DMS79 (cell line): ENCODE data around the gene C2CD5.
A peak's percentile ranks its signal among the peaks of the same experiment; 100 is the strongest.
"Not testable (repeated sequence)": the region's sequence is repeated elsewhere in the genome, so short reads cannot be mapped to it uniquely, and the experiment has no call there.

Source experiments
- DNase-seq: peaks from one replicate; lab custom pipeline; 2025; lab: John Stamatoyannopoulos, UW

Gene C2CD5

GRCh38 chr12:22476133-22476532, 68.2 kb downstream of the C2CD5 start:
- DNase-seq = no peak

DNA sequence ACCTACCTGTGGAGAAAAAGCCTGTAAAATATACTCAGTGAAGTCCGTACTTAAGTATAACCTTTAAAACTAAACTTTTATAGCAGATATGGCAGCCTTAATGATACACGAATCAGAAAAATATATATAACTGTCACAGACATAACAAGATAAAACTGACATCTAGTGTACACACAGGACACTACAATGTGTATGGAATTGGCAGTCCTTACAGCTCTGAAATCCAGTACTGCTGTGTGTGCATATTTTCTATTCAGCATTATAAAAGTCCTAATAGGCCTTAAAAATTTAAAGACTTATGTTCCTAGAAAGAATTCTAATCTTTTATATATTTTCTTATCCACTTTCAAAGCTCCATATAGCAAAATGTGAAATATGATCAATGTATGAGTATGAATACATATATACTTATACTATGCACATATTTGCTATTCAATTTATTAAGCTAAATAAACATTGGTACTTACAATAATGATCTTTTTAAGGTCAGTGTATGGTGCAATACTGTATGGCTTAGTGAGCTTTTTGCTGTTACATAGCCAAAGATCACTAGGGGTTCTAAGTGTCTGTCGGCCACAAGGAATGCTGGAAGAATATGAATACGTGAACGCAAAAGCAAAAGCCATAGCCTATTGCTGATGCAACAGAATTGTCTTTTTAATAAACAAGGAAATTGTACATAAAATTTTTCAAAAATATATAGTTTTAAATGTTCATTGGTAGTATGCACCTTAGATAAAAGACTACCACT, 69.2 kb downstream of the C2CD5 start:
- DNase-seq = no peak

GRCh38 chr12:22473212-22473611, 71.1 kb downstream of the C2CD5 start:
- DNase-seq = no peak

DNA sequence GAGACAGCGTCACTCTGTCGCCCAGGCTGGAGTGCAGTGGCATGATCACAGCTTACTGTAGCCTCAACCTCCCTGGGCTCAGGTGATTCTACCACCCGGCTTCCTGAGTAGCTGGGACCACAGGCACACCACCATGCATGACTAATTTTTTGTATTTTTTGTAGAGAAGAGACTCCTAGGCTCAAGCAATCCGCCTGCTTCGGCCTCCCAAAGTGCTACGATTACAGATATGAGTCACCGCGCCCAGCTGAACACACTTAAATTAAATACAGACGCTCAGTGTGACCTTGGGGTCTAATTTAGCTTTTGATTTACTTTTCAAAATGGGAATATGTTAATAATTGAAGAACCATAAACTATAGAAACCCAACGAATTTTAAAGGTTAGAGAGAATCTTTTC, 77.2 kb downstream of the C2CD5 start:
- no peak for DNase-seq

DNA sequence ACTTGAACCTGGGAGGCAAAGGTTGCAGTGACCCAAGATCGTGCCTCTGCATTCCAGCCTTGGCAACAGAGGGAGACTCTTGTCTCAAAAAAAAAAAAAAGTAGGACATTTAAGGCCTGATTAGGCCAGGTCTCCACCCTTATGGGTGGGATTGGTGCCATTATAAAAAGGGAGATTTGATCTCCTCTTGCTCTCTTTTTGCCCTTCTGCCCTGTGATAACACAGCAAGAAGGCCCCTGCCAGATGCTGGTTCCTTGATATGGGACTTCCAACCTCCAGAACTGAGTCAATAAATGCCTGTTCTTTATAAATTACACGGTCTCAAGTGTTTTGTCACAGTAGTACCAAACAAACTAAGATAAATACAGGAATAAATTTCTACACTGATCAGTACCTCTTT, 81.0 kb downstream of the C2CD5 start:
- DNase-seq = no peak

DNA sequence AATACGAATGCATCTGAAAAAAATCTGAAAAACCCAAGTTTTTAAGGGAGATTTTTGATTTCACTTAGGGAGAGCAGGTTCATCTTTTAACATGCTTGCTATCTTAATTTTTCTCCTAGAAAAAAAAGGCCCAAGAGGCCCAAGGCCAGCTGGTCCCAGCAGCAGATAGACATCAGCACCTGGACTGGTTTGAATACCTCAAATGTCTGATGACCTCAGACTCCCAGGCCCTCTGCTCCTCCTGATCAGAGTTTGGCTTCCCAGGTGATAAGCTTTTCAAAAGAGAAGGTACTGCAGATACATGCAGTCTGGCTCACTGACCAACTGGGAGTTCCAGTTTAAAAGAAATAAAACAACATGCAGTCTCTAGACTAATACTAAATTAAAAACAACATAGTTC, 82.6 kb downstream of the C2CD5 start:
- DNase-seq = no peak

GRCh38 chr12:22459838-22460490, 84.4 kb downstream of the C2CD5 start:
- no peak for DNase-seq

DNA sequence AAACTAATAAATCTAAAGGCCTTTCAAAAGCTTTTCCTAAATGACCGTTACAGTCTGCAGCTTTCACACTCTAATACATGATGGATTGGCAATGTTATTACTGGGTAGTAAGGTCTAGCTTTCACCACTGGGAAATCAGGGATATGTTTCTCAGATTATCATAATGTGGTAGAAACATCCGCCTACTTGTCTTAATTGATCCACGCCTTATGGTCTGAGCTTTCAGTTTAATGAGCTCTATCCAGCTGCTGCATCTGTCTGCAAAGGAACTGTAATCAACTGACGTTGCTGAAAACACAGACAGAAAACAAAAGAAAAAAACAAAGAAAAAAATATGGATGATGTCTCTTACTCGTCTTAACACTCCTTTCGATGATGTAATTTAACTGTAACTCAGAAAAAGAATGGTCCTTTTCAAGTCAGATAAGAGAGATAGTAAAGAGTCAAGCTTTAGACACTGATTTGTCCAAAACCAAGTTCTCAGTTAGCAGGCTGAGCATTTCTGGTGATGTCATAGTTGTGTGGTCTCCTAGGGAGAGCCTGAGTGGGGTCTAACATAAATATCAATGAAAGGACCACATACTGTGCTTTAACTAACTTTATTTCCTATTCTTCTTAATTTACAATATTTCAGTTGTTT, 85.9 kb downstream of the C2CD5 start:
- no peak for DNase-seq

- DNase-seq = no peak
These were observed 87.3 kb downstream of the C2CD5 start for GRCh38 chr12:22457085-22457484.

DNA sequence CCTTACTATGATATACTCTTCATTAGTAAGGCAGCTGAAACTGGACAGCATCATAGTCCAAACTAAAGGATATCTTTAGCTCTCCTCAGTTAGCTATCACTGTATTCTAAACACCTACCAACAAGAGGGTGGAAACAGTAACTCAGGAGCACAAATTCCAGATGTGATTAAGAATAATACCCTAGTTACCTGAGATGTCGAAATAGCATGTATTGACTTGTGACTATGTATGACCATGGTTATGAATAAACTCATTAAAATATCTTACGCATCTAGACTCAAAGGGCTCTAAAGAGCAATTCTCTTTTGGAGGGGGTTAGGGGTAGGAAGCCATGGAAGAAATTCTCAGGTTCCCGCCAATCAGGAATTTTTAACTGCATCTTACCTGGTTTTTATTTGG, 90.8 kb downstream of the C2CD5 start:
- no peak for DNase-seq

DNA sequence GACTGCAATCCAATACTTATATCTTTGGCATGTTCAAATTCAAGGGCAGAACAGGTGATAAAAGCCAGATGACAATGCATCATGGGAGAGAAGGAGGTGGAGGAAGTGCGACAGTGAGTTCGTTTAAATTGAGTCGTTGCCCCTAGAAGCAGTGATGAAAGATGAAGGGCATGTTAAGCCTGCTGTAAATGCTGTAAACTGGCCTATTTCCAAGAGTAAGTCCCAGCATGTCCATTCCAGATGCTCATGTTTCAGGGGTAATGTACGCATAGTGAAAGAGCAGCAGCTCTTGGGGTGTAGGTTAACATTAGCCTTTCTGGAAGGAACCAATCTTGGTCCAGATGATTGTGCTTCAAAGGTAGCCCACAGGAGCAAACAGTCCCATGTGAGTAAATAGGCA, 97.1 kb downstream of the C2CD5 start:
- DNase-seq = no peak

GRCh38 chr12:22444317-22444665, 100.1 kb downstream of the C2CD5 start:
- DNase-seq = not testable (repeated sequence)

- peak; percentile 46 for DNase-seq
These were observed 100.7 kb downstream of the C2CD5 start for GRCh38 chr12:22443379-22444316.

DNA sequence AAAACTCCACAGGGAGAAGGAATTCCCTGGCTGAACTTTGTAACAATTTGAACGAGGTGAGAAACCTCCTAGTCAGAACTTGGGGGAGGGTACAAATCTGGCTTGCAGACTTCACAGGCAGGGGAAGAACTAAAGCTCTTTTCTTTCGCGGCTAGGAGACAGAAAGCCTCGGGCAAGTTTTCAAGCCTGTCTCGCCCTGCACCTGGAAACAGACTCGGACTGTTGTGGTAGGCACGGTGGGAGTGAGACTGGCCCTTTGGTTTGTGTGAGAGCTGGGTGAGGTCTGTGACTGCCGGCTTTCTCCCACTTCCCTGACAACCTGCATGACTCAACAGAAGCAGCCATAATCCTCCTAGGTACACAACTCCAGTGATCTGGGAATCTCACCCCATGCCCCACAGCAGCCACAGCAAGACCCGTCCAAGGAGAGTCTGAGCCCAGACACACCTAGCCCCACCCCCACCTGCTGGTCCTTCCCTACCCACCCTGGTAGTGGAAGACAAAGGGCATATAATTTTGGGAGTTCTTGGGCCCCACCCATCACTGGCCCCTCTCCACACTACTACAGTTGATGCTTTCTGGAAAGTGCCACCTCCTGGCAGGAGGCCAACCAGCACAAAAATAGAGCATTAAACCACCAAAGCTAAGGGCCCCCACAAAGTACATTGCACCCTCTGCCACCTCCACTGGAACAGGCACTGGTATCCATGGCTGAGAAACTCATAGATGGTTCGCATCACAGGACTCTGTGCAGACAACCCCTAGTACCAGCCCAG, 107.1 kb downstream of the C2CD5 start:
- DNase-seq = no peak

- no peak for DNase-seq
These were observed 108.8 kb downstream of the C2CD5 start for GRCh38 chr12:22435583-22435982.

DNA sequence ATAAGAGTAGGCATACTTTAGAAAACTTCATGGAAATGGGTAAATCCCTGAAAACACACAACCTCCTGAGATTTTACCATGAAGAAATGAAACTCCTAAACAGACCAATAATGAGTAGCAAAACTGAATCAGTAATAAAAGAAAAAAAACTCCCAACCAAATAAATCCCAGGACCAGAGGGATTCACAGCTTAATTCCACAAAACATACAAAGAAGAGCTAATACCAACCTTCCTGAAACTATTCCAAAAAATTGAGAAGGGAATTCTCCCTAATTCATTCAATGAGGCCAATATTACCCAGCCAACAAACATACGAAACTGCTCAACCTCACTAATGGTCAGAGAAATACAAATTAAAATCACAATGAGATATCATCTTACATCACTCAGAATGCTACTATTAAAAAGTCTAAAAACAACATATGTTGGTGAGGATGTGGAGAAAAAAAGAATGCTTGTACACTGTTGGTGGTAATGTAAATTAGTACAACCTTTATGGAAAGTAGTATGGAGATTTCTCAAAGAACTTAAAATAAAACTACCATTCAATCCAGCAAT, 112.6 kb downstream of the C2CD5 start:
- DNase-seq = no peak

DNA sequence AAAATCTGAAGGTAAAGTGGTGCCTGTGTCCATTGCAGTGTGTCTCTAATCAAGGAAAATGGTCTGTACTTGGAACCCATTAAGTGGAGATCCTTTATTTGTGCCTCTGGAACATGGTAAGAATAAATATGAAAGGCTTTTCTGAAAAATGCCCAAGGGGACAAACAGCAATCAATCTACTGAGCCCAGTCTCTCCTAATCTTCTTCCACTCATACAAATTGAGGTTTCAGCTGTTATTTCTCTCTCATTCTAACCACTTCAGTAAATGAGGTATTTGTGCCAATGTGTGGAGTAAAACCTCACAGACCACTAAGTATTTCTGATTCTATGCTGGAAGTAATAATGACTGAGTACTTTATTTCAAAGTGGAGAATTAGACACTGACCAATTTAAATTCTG, 127.5 kb downstream of the C2CD5 start:
- peak; percentile 50 for DNase-seq

GRCh38 chr12:22415342-22416309, 128.7 kb downstream of the C2CD5 start:
- peak; percentile 61 for DNase-seq

- DNase-seq = no peak
These were observed 129.6 kb downstream of the C2CD5 start for GRCh38 chr12:22414742-22415141.

DNA sequence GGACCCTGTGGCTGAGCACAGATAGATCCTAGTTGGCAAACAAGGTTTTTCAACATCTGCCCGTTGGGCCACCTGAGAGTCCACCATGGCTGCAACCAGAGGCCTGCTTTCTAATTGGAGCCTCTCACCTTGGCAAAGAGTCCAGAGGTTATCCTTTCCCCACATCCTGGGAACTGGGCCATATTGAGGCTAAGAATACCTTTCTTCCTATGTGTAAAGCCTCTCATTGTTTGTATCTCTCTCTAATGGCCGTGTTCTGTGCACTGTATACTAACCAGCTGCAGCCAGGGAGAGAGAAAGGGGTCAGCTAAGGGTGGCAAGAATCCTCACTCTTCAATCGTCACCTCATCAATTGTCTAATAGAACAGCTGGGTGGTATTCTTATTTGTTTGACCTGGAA, 130.8 kb downstream of the C2CD5 start:
- no peak for DNase-seq
